RWPE2 (cell line): ENCODE measurements around the gene SRPRB.

Experiments
- ATAC-seq: fragments of 200-7000 bp; cut with Tn5 transposase; 3 replicates; pipeline ENCODE4 v1.9.1; 2021; ENCODE audit warnings: low read depth
- DNase-seq: peaks from one replicate; pipeline ENCODE4 v3.0.0-alpha.2; 2020; ENCODE audit warnings: low spot score
- H3K27ac ChIP-seq: fragments of 450-650 bp; 2 replicates; pipeline ENCODE4 v1.5.1; 2017; ENCODE audit warnings: mild to moderate bottlenecking; ENCODE audit not compliant: poor library complexity, severe bottlenecking
- H3K27me3 ChIP-seq: fragments of 250-450 bp; sonication (Bioruptor Pico); 2 replicates; pipeline ENCODE4 v1.5.1; 2021; ENCODE audit warnings: mild to moderate bottlenecking, moderate library complexity; ENCODE audit not compliant: insufficient read depth, poor library complexity, severe bottlenecking
- H3K36me3 ChIP-seq: fragments of 250-450 bp; sonication (Bioruptor Pico); 2 replicates; pipeline ENCODE4 v1.5.1; 2020; ENCODE audit warnings: low read depth, mild to moderate bottlenecking, moderate library complexity
- H3K4me1 ChIP-seq: fragments of 250-450 bp; sonication (Bioruptor Pico); 2 replicates; pipeline ENCODE4 v1.5.1; 2021; ENCODE audit warnings: mild to moderate bottlenecking, moderate library complexity; ENCODE audit not compliant: insufficient read depth, poor library complexity, severe bottlenecking
- H3K4me3 ChIP-seq: fragments of 250-450 bp; sonication (Bioruptor Pico); 2 replicates; pipeline ENCODE4 v1.5.1; 2021; ENCODE audit warnings: mild to moderate bottlenecking, moderate library complexity; ENCODE audit not compliant: severe bottlenecking
- H3K9me3 ChIP-seq: fragments of 250-450 bp; sonication (Bioruptor Pico); 2 replicates; pipeline ENCODE4 v1.5.1; 2021; ENCODE audit warnings: mild to moderate bottlenecking, moderate library complexity; ENCODE audit not compliant: severe bottlenecking
- TF ChIP-seq, protein P1 (sequence below): fragments of 450-650 bp; IDR thresholded peaks from one replicate; pipeline ENCODE4 v1.5.1; 2017; ENCODE audit warnings: mild to moderate bottlenecking, moderate library complexity; ENCODE audit not compliant: poor library complexity, severe bottlenecking

The SRPRB gene

DNA sequence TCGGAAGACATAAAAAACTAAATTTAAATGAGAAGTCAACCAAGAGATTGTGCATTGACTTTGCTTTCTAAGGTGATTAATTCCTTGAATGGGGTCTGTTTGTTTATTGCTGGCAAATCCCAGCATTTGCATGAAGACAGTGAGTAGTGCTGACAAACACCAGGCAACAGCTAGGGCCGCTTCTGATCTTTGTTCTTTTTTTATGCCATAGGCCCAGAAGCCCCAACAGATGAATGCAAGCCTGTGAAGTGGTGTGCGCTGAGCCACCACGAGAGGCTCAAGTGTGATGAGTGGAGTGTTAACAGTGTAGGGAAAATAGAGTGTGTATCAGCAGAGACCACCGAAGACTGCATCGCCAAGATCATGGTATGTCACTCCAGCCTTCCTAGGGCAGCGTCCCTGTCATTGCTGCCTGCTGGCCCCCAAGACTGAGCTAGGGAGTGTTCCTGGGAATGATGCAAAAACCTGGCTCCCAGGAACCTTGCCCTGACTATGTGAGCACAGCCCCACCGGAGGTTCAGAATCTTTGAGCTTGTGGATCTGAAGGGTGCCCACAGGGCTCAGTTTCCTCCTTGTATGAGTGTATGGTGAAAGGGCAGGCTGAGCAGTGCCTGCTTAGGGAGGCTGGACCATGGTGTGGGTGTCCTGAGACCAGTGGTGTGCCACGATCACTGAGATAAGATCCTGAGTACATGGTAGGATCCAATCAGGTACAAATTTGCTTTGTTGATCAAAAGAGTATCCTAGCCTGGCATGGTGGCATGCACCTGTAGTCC lies 46.5 kb upstream of the SRPRB start:
- H3K27ac ChIP-seq = no peak overlapping the region
- DNase-seq (no peak), ATAC-seq (no peak)
- no peaks in the 10 kb centered on the region for H3K9me3 ChIP-seq
- H3K4me1 ChIP-seq = no peaks in the 10 kb centered on the region
- no peaks in the 10 kb centered on the region for H3K36me3 ChIP-seq
- peaks cover 16% of the 10 kb centered on the region for H3K27me3 ChIP-seq
- TF ChIP-seq, protein P1, sequence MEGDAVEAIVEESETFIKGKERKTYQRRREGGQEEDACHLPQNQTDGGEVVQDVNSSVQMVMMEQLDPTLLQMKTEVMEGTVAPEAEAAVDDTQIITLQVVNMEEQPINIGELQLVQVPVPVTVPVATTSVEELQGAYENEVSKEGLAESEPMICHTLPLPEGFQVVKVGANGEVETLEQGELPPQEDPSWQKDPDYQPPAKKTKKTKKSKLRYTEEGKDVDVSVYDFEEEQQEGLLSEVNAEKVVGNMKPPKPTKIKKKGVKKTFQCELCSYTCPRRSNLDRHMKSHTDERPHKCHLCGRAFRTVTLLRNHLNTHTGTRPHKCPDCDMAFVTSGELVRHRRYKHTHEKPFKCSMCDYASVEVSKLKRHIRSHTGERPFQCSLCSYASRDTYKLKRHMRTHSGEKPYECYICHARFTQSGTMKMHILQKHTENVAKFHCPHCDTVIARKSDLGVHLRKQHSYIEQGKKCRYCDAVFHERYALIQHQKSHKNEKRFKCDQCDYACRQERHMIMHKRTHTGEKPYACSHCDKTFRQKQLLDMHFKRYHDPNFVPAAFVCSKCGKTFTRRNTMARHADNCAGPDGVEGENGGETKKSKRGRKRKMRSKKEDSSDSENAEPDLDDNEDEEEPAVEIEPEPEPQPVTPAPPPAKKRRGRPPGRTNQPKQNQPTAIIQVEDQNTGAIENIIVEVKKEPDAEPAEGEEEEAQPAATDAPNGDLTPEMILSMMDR = no peak
- H3K4me3 ChIP-seq = no peak overlapping the region

DNA sequence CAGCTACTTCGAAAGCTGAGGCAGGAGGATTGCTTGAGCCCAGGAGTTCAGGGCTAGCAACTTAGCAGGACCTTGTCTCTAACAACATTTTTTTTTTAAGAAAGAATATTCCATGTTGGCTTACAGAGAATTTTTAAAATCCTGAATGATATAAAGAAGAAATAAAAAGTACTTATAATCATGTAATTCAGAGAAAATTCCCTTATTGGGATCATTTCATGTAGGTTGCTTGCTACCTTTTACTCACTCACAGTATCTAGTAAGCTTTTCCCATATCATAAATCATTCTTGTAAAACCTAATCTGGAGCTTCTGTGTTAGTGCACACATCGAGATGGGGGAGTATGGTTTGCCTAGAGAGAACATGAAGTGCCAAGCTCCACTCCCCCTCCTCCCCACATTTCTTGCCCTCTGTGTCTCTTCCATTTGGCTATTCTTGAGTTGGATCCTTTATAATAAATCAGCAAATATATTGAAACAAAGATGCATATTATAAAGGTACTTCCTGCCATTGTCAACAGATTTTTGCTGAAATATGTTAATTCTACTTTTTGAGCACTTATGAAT lies 45.8 kb upstream of the SRPRB start:
- DNase-seq = no peak
- no peak overlapping the region for H3K4me3 ChIP-seq
- no peaks in the 10 kb centered on the region for H3K36me3 ChIP-seq
- no peak overlapping the region for H3K27ac ChIP-seq
- peaks cover 16% of the 10 kb centered on the region for H3K27me3 ChIP-seq
- no peak for ATAC-seq
- no peaks in the 10 kb centered on the region for H3K4me1 ChIP-seq
- H3K9me3 ChIP-seq = no peaks in the 10 kb centered on the region
- TF ChIP-seq, protein P1 = no peak

DNA sequence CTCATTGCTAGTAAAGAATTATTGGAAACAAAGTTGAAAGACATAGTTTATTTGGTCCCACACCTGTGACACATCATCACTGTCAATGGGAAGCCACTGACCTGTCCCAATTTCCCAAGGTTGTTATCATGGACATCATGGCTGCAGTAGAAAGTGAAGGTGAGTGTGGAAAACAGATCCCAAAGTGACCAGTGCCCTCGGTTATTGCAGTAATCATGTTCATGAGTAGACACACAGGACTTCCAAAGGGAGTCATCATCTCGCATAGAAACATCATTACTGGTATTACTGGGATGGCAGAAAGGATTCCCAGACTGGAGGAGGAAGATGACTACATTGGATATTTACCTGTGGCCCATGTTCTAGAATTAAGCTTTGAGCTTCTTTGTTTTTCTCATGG lies 44.7 kb upstream of the SRPRB start:
- ATAC-seq (no peak), DNase-seq (no peak)
- no peaks in the 10 kb centered on the region for H3K36me3 ChIP-seq
- TF ChIP-seq, protein P1 = no peak
- no peaks in the 10 kb centered on the region for H3K9me3 ChIP-seq
- H3K27ac ChIP-seq = no peak overlapping the region
- H3K4me3 ChIP-seq = no peak overlapping the region
- H3K27me3 ChIP-seq = peaks cover 16% of the 10 kb centered on the region
- no peaks in the 10 kb centered on the region for H3K4me1 ChIP-seq

DNA sequence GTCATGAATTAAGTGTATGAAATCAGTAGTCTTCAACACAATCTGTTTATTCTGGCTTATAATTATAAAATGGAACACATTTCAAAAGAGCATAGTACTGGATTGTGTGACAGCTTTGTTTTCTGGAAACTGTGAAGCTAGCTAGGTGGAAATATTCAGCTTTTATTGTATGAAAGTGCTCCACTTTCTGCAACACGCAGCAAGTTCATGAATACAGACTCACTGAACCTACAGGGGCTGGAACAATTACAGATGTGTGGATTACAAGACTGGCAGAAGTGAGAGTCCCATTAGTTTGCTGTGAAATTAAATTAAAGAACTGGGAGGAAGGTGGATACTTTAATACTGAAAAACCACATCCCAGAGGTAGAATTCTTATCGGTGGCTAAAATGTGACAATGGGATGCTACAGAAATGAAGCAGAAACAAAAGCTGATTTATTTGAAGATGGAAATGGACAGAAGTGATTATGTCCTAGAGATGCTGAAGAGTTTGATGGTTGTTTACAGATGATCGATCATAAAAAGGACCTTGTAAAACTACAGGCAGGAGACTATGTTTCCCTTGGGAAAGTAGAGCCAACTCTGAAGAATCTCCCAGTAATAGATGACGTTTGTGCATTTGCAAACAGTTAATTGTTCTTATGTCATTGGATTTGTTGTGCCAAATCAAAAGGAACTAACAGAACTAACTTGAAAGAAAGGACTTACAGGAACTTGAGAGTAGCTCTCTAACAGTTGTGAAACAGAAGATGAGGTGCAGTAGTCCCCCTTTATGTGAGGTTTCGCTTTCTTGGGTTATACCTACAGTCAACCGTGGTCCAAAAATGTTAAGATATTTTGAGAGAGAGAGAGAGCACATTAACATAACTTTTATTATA lies 43.8 kb upstream of the SRPRB start:
- Histone ChIP-seq H3K4me1 (no peaks in the 10 kb centered on the region), H3K27ac (no peak overlapping the region), H3K27me3 (peaks cover 16% of the 10 kb centered on the region), H3K4me3 (no peak overlapping the region), H3K9me3 (no peaks in the 10 kb centered on the region), H3K36me3 (no peaks in the 10 kb centered on the region)
- TF ChIP-seq, protein P1 = no peak
- ATAC-seq (no peak), DNase-seq (no peak)
